Activated CD8-positive, alpha-beta memory T cell treated with anti-CD3 and anti-CD28 coated beads, Interleukin-2, amount 50 U/mL, for 1 hour (primary cell): ENCODE data around the gene TAAR5.
"Not testable (repeated sequence)": the region's sequence is repeated elsewhere in the genome, so short reads cannot be mapped to it uniquely, and the experiment has no call there.

ENCODE experiments used
- DNase-seq: peaks from one replicate; pipeline ENCODE4 v3.0.0-alpha.2; 2020; ENCODE audit errors: extremely low read depth

TAAR5 gene

GRCh38 chr6:132589454-132589853, at the start of gene TAAR5:
Gene TAAR5 (minus strand): TSS chr6:132589741. CDS start chr6:132589686, 55 bp downstream.
- DNase-seq: no peak

- DNase-seq: not testable (repeated sequence)
Observed at GRCh38 chr6:132637135-132637534, 47.6 kb upstream of the TAAR5 start.

GRCh38 chr6:132635906-132636305, 46.4 kb upstream of the TAAR5 start:
- not testable (repeated sequence) for DNase-seq

- DNase-seq: not testable (repeated sequence)
Observed at GRCh38 chr6:132635288-132635687, 45.7 kb upstream of the TAAR5 start.

- no peak for DNase-seq
Observed at GRCh38 chr6:132634796-132635195, 45.3 kb upstream of the TAAR5 start.

GRCh38 chr6:132633362-132633761, 43.8 kb upstream of the TAAR5 start:
- no peak for DNase-seq

- no peak for DNase-seq
Observed at GRCh38 chr6:132624175-132624574, 34.6 kb upstream of the TAAR5 start, which contains the start of gene TAAR2. Gene TAAR2 (minus strand): TSS chr6:132624275. CDS start chr6:132624275, 0 bp downstream.

GRCh38 chr6:132623106-132623845, 33.7 kb upstream of the TAAR5 start:
- no peak for DNase-seq

- no peak for DNase-seq
Observed at GRCh38 chr6:132616677-132617076, 27.1 kb upstream of the TAAR5 start.

GRCh38 chr6:132614554-132614953, 25.0 kb upstream of the TAAR5 start:
- DNase-seq: no peak

GRCh38 chr6:132612449-132613108, 23.0 kb upstream of the TAAR5 start:
- DNase-seq: no peak

GRCh38 chr6:132611616-132612015, 22.1 kb upstream of the TAAR5 start:
- DNase-seq: no peak

- DNase-seq: no peak
Observed at GRCh38 chr6:132607544-132608233, 18.1 kb upstream of the TAAR5 start.

GRCh38 chr6:132604635-132605152, 15.2 kb upstream of the TAAR5 start:
- DNase-seq: no peak

GRCh38 chr6:132600900-132601299, 11.4 kb upstream of the TAAR5 start:
- not testable (repeated sequence) for DNase-seq

- DNase-seq: no peak
Observed at GRCh38 chr6:132598473-132598872, 8.9 kb upstream of the TAAR5 start.

GRCh38 chr6:132596201-132596600, 6.7 kb upstream of the TAAR5 start:
- no peak for DNase-seq

- no peak for DNase-seq
Observed at GRCh38 chr6:132592855-132593254, 3.3 kb upstream of the TAAR5 start.

- DNase-seq: no peak
Observed at GRCh38 chr6:132590362-132590761, 821 bp upstream of the TAAR5 start.

GRCh38 chr6:132587424-132587823, 2.1 kb downstream of the TAAR5 start:
- DNase-seq: no peak

- DNase-seq: no peak
Observed at GRCh38 chr6:132584698-132585097, 4.8 kb downstream of the TAAR5 start.

GRCh38 chr6:132571774-132572173, 17.8 kb downstream of the TAAR5 start:
- no peak for DNase-seq
